Measurements from ENCODE around the gene RAD54L2. TPM values are rescaled to one million over a fixed set of nuclear protein-coding genes. Genes with fewer than 3 reads are reported as not detected.
A peak's percentile ranks its signal among the peaks of the same experiment; 100 is the strongest.
"Not testable (repeated sequence)": the region's sequence is repeated elsewhere in the genome, so short reads cannot be mapped to it uniquely, and the experiment has no call there.

RAD54L2 gene
- total and polyA plus RNA-seq, 2 experiments from 2014 or later, result 10.8 to 17.5 TPM

DNA sequence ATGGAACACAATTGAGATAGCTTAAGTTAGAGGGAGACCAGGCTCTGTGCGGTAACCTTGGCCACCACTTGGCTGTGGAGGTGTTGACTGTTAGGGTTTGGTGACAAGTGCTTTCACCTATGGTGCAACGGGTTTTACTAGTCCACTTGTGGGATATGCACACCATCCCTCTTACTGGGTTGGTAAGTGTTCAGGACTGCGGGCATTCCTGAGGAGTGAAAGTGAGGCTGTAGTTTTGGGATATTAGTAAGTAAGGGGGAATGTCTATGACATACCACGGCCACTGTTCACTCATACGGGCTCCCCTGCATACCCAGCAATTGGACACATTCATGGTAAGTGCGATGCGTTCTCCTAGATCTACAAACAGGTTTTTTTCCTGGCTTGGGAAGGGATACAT lies 8.0 kb upstream of the RAD54L2 start:
- DNase-seq (ENCODE audit: low spot score), result no peak
- H2AFZ ChIP-seq, result no peak overlapping the region
- no peaks in the 10 kb centered on the region for H3K36me3 ChIP-seq (replicated peaks; ENCODE audit: insufficient read depth, low read depth)
- H3K4me3 ChIP-seq, result no peak overlapping the region
- no peaks in the 10 kb centered on the region for H4K20me1 ChIP-seq (ENCODE audit: insufficient read depth, poor library complexity, severe bottlenecking)
- no peak overlapping the region for H3K27ac ChIP-seq
- no peaks in the 10 kb centered on the region for H3K4me1 ChIP-seq (ENCODE audit: insufficient read depth)
- no peak overlapping the region for H3K4me2 ChIP-seq
- 95% methylated on average over 7 of the region's 7 CpGs for WGBS (ENCODE audit: low lambda C conversion rate, missing lambda C conversion rate)
- H3K27me3 ChIP-seq, result no peaks in the 10 kb centered on the region
- H3K9me2 ChIP-seq (replicated peaks; ENCODE audit: insufficient read depth), result no peaks in the 10 kb centered on the region
- TF ChIP-seq EZH2 (IDR thresholded peaks at IDR 0.05; ENCODE audit: borderline replicate concordance) (no peak), CTCF (IDR thresholded peaks at IDR 0.05; ENCODE audit: poor library complexity) (no peak), EZH2phosphoT487 (IDR thresholded peaks at IDR 0.05; ENCODE audit: low read depth, severe bottlenecking, unreplicated experiment) (no peak)
- no peaks in the 10 kb centered on the region for H3K79me2 ChIP-seq
- no peaks in the 10 kb centered on the region for H3K9me3 ChIP-seq (ENCODE audit: low read depth)

DNA sequence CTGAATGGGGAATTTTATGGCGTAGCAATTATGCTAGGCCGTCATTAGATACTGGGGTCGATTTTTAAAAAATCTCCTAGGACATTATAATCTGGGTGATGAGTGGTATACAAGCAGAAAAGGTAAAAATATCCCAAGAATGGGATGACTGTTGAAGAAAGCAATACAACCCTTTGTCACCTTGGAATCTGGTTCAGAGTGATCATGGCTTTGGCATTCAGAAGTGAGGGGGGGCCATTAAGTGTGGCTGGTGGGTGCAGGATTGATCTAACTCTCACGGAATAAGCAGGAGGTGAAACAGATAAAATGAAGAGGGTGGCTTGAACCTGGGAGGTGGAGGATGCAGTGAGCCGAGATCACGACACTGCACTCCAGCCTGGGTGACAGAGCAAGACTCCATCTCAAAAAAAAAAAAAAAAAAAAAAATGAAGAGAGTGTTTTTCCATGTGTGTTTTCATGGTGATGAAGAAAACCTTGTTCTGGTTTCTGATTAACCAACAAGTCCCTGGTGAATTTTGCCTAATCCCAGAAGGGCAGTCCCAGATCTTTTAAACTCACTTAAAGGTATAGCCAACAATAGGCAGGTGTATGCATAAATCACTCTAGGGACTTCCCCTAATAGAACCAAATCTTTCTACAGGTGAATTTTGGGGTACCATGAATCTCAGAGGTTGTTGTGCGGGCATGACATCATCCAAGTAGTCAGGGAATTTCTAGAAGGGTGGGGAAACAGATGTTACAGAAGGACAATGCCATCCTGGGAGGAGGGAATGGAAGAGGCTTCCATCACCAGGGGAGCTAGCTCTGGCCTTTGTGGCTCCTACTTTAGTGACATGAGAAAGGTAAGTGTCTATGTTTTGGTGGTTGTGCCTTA lies 3.1 kb upstream of the RAD54L2 start:
- H3K36me3 ChIP-seq (replicated peaks; ENCODE audit: insufficient read depth, low read depth), result no peaks in the 10 kb centered on the region
- no peaks in the 10 kb centered on the region for H3K9me3 ChIP-seq (ENCODE audit: low read depth)
- H3K9me2 ChIP-seq (replicated peaks; ENCODE audit: insufficient read depth), result no peaks in the 10 kb centered on the region
- no peak for DNase-seq (ENCODE audit: low spot score)
- WGBS (ENCODE audit: low lambda C conversion rate, missing lambda C conversion rate), result 79% methylated on average over 7 of the region's 7 CpGs
- peaks cover 7% of the 10 kb centered on the region for H3K4me1 ChIP-seq (ENCODE audit: insufficient read depth)
- H3K27ac ChIP-seq, result no peak overlapping the region
- peaks cover 5% of the 10 kb centered on the region for H4K20me1 ChIP-seq (ENCODE audit: insufficient read depth, poor library complexity, severe bottlenecking)
- TF ChIP-seq EZH2 (IDR thresholded peaks at IDR 0.05; ENCODE audit: borderline replicate concordance), result no peak
- no peak for TF ChIP-seq EZH2phosphoT487 (IDR thresholded peaks at IDR 0.05; ENCODE audit: low read depth, severe bottlenecking, unreplicated experiment)
- TF ChIP-seq CTCF (IDR thresholded peaks at IDR 0.05; ENCODE audit: poor library complexity), result no peak
- H3K4me3 ChIP-seq, result no peak overlapping the region
- peaks cover 19% of the 10 kb centered on the region for H3K79me2 ChIP-seq
- H2AFZ ChIP-seq, result no peak overlapping the region
- no peak overlapping the region for H3K4me2 ChIP-seq
- H3K27me3 ChIP-seq, result no peaks in the 10 kb centered on the region

- peak overlapping the region; percentile 94 for H2AFZ ChIP-seq
- peak overlapping the region; percentile 74 for H3K27ac ChIP-seq
Measured at GRCh38 chr3:51537631-51538030, 888 bp upstream of the RAD54L2 start.

GRCh38 chr3:51538115-51538458 lies 432 bp upstream of the RAD54L2 start:
- H3K4me2 ChIP-seq, result peak overlapping the region; percentile 95
- H3K27me3 ChIP-seq, result no peaks in the 10 kb centered on the region
- H3K9me2 ChIP-seq (replicated peaks; ENCODE audit: insufficient read depth), result no peaks in the 10 kb centered on the region
- H3K4me1 ChIP-seq (ENCODE audit: insufficient read depth), result peaks cover 9% of the 10 kb centered on the region
- peaks cover 13% of the 10 kb centered on the region for H4K20me1 ChIP-seq (ENCODE audit: insufficient read depth, poor library complexity, severe bottlenecking)
- DNase-seq (ENCODE audit: low spot score), result peak; percentile 10
- H3K79me2 ChIP-seq, result peaks cover 45% of the 10 kb centered on the region
- 8% methylated on average over 7 of the region's 7 CpGs for WGBS (ENCODE audit: low lambda C conversion rate, missing lambda C conversion rate)
- peak overlapping the region; percentile 79 for H3K4me3 ChIP-seq
- H3K36me3 ChIP-seq (replicated peaks; ENCODE audit: insufficient read depth, low read depth), result no peaks in the 10 kb centered on the region
- H3K9me3 ChIP-seq (ENCODE audit: low read depth), result no peaks in the 10 kb centered on the region
- TF ChIP-seq CTCF (IDR thresholded peaks at IDR 0.05; ENCODE audit: poor library complexity), result no peak
- no peak for TF ChIP-seq EZH2 (IDR thresholded peaks at IDR 0.05; ENCODE audit: borderline replicate concordance)
- no peak for TF ChIP-seq EZH2phosphoT487 (IDR thresholded peaks at IDR 0.05; ENCODE audit: low read depth, severe bottlenecking, unreplicated experiment)
- H3K27ac ChIP-seq, result peak overlapping the region; percentile 74
- peak overlapping the region; percentile 94 for H2AFZ ChIP-seq

More at GRCh38 chr3:51537631-51538030, 888 bp upstream of the RAD54L2 start:
- H3K4me2 ChIP-seq, result peak overlapping the region; percentile 95
- peaks cover 41% of the 10 kb centered on the region for H3K79me2 ChIP-seq
- not testable (repeated sequence) for DNase-seq (ENCODE audit: low spot score); H3K9me3 ChIP-seq (ENCODE audit: low read depth); H3K27me3 ChIP-seq; H3K36me3 ChIP-seq (replicated peaks; ENCODE audit: insufficient read depth, low read depth); H3K4me1 ChIP-seq (ENCODE audit: insufficient read depth); H3K9me2 ChIP-seq (replicated peaks; ENCODE audit: insufficient read depth)
- peaks cover 13% of the 10 kb centered on the region for H4K20me1 ChIP-seq (ENCODE audit: insufficient read depth, poor library complexity, severe bottlenecking)
- WGBS (ENCODE audit: low lambda C conversion rate, missing lambda C conversion rate), result 85% methylated on average over 16 of the region's 16 CpGs
- peak overlapping the region; percentile 79 for H3K4me3 ChIP-seq
